Smooth muscle cell of the coronary artery (primary cell): ENCODE results near the gene PDLIM1. TPM values are rescaled to one million over a fixed set of nuclear protein-coding genes. Genes with fewer than 3 reads are reported as not detected.

ENCODE experiments used
- total RNA-seq: library from RNA; depleted of rRNA; stranded (reverse); fragments of >200 nt; gene quantifications from 2 replicates; pipeline ENCODE4 v1.2.3, GENCODE V29; 2014; ENCODE audit warnings: low replicate concordance

Gene PDLIM1
- 4.6 and 35.0 TPM in 2 replicates for total RNA-seq

GRCh38 chr10:95290461-95291364 is at the start of gene PDLIM1:
Gene PDLIM1, minus strand, starts transcription at chr10:95291003. Its CDS starts 88 bp downstream, at chr10:95290915.

GRCh38 chr10:95193944-95194343 is 96.9 kb downstream of the PDLIM1 start, which contains the start of gene ACSM6:
Gene ACSM6, plus strand, starts transcription at chr10:95194238. Its CDS starts 248 bp downstream, at chr10:95194486.

Other genes starting within 250 kb of the PDLIM1 start
- gene CYP2C8, start 221.5 kb downstream of the PDLIM1 start, total RNA-seq: not detected in 2 replicates
- gene ACSM6, start 96.8 kb downstream of the PDLIM1 start, total RNA-seq: not detected in 2 replicates